Keratinocyte (primary cell): Measurements from ENCODE around the gene SAMD4B. TPM values are rescaled to one million over a fixed set of nuclear protein-coding genes. Genes with fewer than 3 reads are reported as not detected.

Experiments
- DNase-seq: peaks from one replicate; pipeline ENCODE4 v3.0.0-alpha.2; 2011; ENCODE audit warnings: low read depth, missing footprints, low spot score
- FAIRE-seq: peaks from 2 replicates; lab custom pipeline; 2011; peaks lifted over from hg19 to GRCh38; lab: Jason Lieb, UNC
- H2AFZ ChIP-seq: 2 replicates; pipeline ENCODE4 v1.6.0; 2012; ENCODE audit warnings: low read length, control low read depth, inconsistent platforms; ENCODE audit not compliant: control insufficient read depth
- H3K27ac ChIP-seq: 2 replicates; pipeline ENCODE4 v1.5.1; 2011; ENCODE audit warnings: low read length; ENCODE audit not compliant: control insufficient read depth, insufficient read depth
- H3K27me3 ChIP-seq: 3 replicates; pipeline ENCODE4 v1.6.0; 2011; ENCODE audit warnings: low read length; ENCODE audit not compliant: control insufficient read depth, insufficient read depth; ENCODE audit errors: extremely low read depth
- H3K36me3 ChIP-seq, 2 experiments: 2 replicates in 1 of 2; 3 replicates in 1 of 2; pipeline ENCODE4 v1.5.1; 2011; ENCODE audit warnings: low read length in 2 of 2, mild to moderate bottlenecking in 1 of 2; ENCODE audit not compliant: control insufficient read depth in 2 of 2, insufficient read depth in 2 of 2; ENCODE audit errors: extremely low read depth in 1 of 2
- H3K4me1 ChIP-seq: 3 replicates; pipeline ENCODE4 v1.5.1; 2011; ENCODE audit warnings: low read length; ENCODE audit not compliant: control insufficient read depth, insufficient read depth; ENCODE audit errors: extremely low read depth
- H3K4me2 ChIP-seq: 3 replicates; pipeline ENCODE4 v1.6.0; 2011; ENCODE audit warnings: low read depth, low read length; ENCODE audit not compliant: control insufficient read depth, insufficient read depth; ENCODE audit errors: extremely low read depth
- H3K4me3 ChIP-seq, 3 experiments: fragments of 200-600 bp in 1 of 3; sonication (generic) in 1 of 3; 2 replicates in 2 of 3; 3 replicates in 1 of 3; pipeline ENCODE4 v1.5.1; 2011 to 2016; ENCODE audit warnings: low read length in 3 of 3, mild to moderate bottlenecking in 3 of 3, control low read depth in 2 of 3, inconsistent platforms in 1 of 3, low read depth in 1 of 3, mixed read lengths in 1 of 3, mixed run types in 1 of 3, moderate library complexity in 1 of 3; ENCODE audit not compliant: control insufficient read depth in 2 of 3, insufficient read depth in 2 of 3; ENCODE audit errors: extremely low read depth in 1 of 3
- H3K79me2 ChIP-seq: 2 replicates; pipeline ENCODE4 v1.6.0; 2012; ENCODE audit warnings: low read length; ENCODE audit not compliant: control insufficient read depth, insufficient read depth
- H3K9ac ChIP-seq: 3 replicates; pipeline ENCODE4 v1.6.0; 2011; ENCODE audit warnings: low read length; ENCODE audit not compliant: control insufficient read depth, insufficient read depth; ENCODE audit errors: extremely low read depth
- H3K9me1 ChIP-seq: 3 replicates; pipeline ENCODE4 v1.6.0; 2011; ENCODE audit warnings: low read length; ENCODE audit not compliant: control insufficient read depth, insufficient read depth; ENCODE audit errors: extremely low read depth
- H3K9me3 ChIP-seq: 2 replicates; pipeline ENCODE4 v1.5.1; 2012; ENCODE audit warnings: low read depth, low read length; ENCODE audit not compliant: control insufficient read depth
- H4K20me1 ChIP-seq: 3 replicates; pipeline ENCODE4 v1.6.0; 2011; ENCODE audit warnings: low read length; ENCODE audit not compliant: control insufficient read depth, insufficient read depth; ENCODE audit errors: extremely low read depth
- EZH2 ChIP-seq: IDR thresholded peaks from one replicate; pipeline ENCODE4 v1.6.1; 2012; ENCODE audit warnings: inconsistent platforms, mild to moderate bottlenecking, low read length, moderate library complexity
- dilution Hi-C: fragments of 300-500 bp; cut with MboI; formaldehyde crosslinking; loops from one replicate; pipeline ENCODE4 v1.7.0; 2020; ENCODE audit warnings: low sequenced_read_pairs; ENCODE audit not compliant: extremely low pct_ligation_motif_present
- polyA plus RNA-seq, 5 experiments: library from polyadenylated mRNA; depleted of rRNA in 3 of 5; stranded (reverse) in 3 of 5; stranded (forward) in 1 of 5; unstranded in 1 of 5; fragments of >200 nt; gene quantifications; 1 replicate in 1 of 5; 2 replicates in 3 of 5; 3 replicates in 1 of 5; pipeline versions ENCODE4 v1.2.1 to v1.2.3, GENCODE V29; 2011 to 2012; ENCODE audit warnings: missing spikeins in 2 of 5, low read depth in 1 of 5, low replicate concordance in 1 of 5
- TF ChIP-seq, protein P1 (sequence below), 3 experiments: IDR thresholded peaks in 1 of 3; conservative IDR thresholded peaks in 1 of 3; optimal IDR thresholded peaks in 1 of 3; 2 replicates in 2 of 3; 3 replicates in 1 of 3; pipeline versions ENCODE3 to v1.5.1; 2011; ENCODE audit warnings: low read length in 3 of 3, mild to moderate bottlenecking in 3 of 3, moderate library complexity in 2 of 3, control low read depth in 1 of 3, inconsistent platforms in 1 of 3; ENCODE audit not compliant: insufficient read depth in 2 of 3; ENCODE audit errors: extremely low read depth in 1 of 3

SAMD4B gene
- polyA plus RNA-seq, 1 donor (not counting 4 experiments of a cell fraction or from before 2014, with no cell fraction given): 20.9 TPM

DNA sequence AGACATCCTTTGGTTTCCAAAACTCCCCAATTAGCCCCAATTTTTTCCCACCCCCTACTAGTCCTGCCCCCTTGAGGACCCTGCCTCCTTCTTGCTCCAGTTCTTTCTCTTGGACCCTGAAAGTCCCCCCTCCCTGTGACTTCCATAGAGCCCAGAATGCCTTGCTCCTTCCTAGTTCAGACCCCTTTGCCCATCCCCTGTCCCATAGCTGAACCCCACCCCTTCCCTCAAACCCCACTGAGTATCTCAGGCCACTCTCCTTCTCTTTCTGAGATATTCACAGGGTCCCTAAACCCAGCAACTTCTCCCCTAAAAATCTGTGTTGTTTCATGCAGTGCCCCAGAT lies 20.4 kb upstream of the SAMD4B start:
- dilution Hi-C loops: no loop called here
- H3K9me1 ChIP-seq: no peaks in the 10 kb centered on the region
- no peaks in the 10 kb centered on the region for H3K36me3 ChIP-seq

DNA sequence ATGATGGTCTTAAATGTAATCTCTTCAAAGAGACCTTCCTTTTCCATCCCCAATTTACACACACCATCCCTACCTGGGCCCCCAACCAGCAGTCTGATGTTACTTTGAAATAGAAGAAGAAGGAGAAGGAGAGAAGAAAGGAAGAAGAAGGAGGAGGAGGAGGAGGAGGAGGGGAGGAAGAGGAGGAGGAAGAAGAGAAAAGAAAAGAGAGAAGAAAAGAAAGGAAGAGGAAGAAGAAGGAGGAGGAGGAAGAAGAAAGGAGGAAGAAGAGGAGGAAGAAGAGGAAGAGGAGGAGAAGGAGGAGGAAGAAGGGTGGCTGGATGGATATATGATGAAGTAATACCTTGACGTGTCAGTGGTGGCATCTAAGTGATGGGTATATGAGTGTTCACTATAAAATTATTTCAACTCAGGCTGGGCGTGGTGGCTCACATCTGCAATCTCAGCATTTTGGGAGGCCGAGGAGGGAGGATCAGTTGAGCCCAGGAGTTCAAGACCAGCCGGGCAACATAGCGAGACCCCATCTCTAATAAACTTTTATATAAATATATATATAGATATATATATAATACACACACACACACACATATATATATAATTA lies 17.9 kb upstream of the SAMD4B start:
- no peak overlapping the region for H3K27ac ChIP-seq
- H3K4me3 ChIP-seq: no peak overlapping the region
- no peak overlapping the region for H3K4me2 ChIP-seq
- H3K4me1 ChIP-seq: no peaks in the 10 kb centered on the region
- H3K27me3 ChIP-seq: peaks cover 19% of the 10 kb centered on the region
- no peaks in the 10 kb centered on the region for H3K9me3 ChIP-seq
- no peak overlapping the region for H2AFZ ChIP-seq
- TF ChIP-seq EZH2: no peak
- TF ChIP-seq, protein P1, sequence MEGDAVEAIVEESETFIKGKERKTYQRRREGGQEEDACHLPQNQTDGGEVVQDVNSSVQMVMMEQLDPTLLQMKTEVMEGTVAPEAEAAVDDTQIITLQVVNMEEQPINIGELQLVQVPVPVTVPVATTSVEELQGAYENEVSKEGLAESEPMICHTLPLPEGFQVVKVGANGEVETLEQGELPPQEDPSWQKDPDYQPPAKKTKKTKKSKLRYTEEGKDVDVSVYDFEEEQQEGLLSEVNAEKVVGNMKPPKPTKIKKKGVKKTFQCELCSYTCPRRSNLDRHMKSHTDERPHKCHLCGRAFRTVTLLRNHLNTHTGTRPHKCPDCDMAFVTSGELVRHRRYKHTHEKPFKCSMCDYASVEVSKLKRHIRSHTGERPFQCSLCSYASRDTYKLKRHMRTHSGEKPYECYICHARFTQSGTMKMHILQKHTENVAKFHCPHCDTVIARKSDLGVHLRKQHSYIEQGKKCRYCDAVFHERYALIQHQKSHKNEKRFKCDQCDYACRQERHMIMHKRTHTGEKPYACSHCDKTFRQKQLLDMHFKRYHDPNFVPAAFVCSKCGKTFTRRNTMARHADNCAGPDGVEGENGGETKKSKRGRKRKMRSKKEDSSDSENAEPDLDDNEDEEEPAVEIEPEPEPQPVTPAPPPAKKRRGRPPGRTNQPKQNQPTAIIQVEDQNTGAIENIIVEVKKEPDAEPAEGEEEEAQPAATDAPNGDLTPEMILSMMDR (optimal IDR thresholded peaks at IDR 0.05 in 1 of 3, IDR thresholded peaks at IDR 0.05 in 1 of 3, conservative IDR thresholded peaks at IDR 0.05 in 1 of 3; ENCODE audit: extremely low read depth in 1 of 3, insufficient read depth in 2 of 3, low read length in 3 of 3): no peak
- H3K79me2 ChIP-seq: no peaks in the 10 kb centered on the region
- DNase-seq (no peak), FAIRE-seq (no peak)
- peaks cover 1% of the 10 kb centered on the region for H4K20me1 ChIP-seq
- H3K36me3 ChIP-seq: no peaks in the 10 kb centered on the region
- dilution Hi-C loops: no loop called here
- no peak overlapping the region for H3K9ac ChIP-seq
- no peaks in the 10 kb centered on the region for H3K9me1 ChIP-seq

More for the DNA sequence above, 20.4 kb upstream of the SAMD4B start:
- H3K9ac ChIP-seq: no peak overlapping the region
- no peak for FAIRE-seq
- H3K4me1 ChIP-seq: no peaks in the 10 kb centered on the region
- no peak overlapping the region for H3K4me2 ChIP-seq
- H3K27me3 ChIP-seq: peaks cover 20% of the 10 kb centered on the region
- no peak overlapping the region for H3K27ac ChIP-seq
- H3K79me2 ChIP-seq: no peaks in the 10 kb centered on the region
- TF ChIP-seq, protein P1 (optimal IDR thresholded peaks at IDR 0.05 in 1 of 3, IDR thresholded peaks at IDR 0.05 in 1 of 3, conservative IDR thresholded peaks at IDR 0.05 in 1 of 3; ENCODE audit: extremely low read depth in 1 of 3, insufficient read depth in 2 of 3, low read length in 3 of 3): no peak
- TF ChIP-seq EZH2: no peak
- H3K4me3 ChIP-seq: no peak overlapping the region
- no peak overlapping the region for H2AFZ ChIP-seq
- peaks cover 3% of the 10 kb centered on the region for H4K20me1 ChIP-seq
- no peak for DNase-seq
- H3K9me3 ChIP-seq: no peaks in the 10 kb centered on the region
